GM12892 (cell line): Measurements from ENCODE around the gene ST8SIA2.

ENCODE experiments used
- DNase-seq: peaks from one replicate; pipeline ENCODE4 v3.0.0; 2011; ENCODE audit not compliant: insufficient read length
- FAIRE-seq: peaks from 2 replicates; lab custom pipeline; 2011; peaks lifted over from hg19 to GRCh38; lab: Jason Lieb, UNC
- POLR2A ChIP-seq: IDR thresholded peaks from 2 replicates; pipeline ENCODE4 v1.6.1; 2011; ENCODE audit warnings: low read depth, low read length, control low read depth
- POLR2AphosphoS5 ChIP-seq: IDR thresholded peaks from 2 replicates; pipeline ENCODE4 v1.6.1; 2011; ENCODE audit warnings: low read depth, low read length, control low read depth
- TAF1 ChIP-seq: IDR thresholded peaks from 2 replicates; pipeline ENCODE4 v1.6.1; 2011; ENCODE audit warnings: low read depth, mild to moderate bottlenecking, control low read depth, low read length, borderline replicate concordance

The ST8SIA2 gene

DNA sequence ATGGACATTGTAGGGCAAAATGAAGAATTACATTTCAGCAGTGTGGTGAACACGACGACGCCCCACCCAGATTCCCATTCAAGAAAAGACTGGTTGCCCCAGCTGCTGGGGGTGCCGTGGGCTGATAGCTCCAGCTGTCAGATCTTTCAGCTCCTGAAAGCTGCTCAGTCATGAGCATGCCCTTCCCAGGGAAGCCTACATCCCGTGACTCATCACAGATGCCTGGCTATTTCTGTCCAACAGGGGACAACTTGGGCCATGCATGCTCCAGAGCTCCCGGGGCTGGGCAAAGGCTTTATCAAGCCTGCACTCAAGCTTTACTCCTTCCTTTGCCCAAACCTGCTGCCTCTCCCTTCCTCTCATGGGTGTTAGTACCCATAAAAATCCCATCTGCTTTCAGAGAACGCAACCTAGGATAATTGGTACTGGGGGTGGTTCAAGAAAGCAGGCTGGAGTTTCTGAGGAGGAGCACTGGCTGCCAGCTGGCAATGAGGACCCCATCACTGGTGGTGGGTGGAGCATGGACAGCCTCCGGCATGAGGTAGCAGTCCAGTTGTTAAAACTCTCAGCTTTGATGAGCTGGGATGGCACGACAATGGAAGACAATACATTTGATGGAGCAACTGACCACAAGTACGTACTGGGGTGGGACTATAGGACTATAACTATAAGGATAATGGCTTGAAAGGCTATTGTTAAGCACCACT, 16.4 kb upstream of the ST8SIA2 start:
- TF ChIP-seq POLR2AphosphoS5 (no peak), POLR2A (no peak), TAF1 (no peak)
- no peak for DNase-seq
- FAIRE-seq, result no peak

DNA sequence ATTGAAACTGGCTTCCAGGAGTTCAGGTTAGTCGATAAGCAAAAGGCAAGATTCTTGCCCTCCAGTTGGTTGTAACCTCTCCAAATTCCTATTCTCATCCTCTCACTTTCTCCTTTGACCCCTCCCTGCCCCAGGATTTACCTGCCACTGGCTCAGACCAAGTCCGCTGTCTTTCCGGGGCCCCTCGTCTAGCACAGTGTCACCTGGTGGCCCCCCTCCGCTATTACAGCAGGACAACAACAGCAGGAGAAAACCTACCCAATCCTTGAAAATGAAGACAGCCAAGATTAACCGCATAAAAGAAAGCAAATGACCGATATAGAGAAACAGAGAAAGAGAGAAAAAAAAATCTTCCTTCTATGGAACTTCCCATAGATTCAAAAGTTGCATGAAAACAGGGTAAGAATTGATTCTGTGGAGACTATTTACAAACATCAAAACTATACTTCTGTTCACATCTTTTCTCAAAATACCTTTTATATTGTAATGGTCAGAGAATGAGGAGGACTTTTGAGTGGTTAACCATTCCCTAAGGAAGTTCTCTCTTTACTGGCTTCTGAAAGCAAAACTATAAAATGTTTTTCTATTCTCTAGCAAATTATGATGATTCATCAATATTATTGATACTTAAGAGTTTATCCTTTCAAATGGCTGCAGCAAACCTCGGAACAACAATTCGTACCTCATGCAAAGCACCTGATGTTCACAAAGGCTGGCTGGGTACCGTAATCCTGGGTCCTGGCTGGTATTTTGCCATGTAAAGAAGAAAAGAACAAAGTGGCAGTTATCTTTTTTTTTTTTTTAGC, 10.0 kb upstream of the ST8SIA2 start:
- no peak for DNase-seq
- FAIRE-seq, result no peak

DNA sequence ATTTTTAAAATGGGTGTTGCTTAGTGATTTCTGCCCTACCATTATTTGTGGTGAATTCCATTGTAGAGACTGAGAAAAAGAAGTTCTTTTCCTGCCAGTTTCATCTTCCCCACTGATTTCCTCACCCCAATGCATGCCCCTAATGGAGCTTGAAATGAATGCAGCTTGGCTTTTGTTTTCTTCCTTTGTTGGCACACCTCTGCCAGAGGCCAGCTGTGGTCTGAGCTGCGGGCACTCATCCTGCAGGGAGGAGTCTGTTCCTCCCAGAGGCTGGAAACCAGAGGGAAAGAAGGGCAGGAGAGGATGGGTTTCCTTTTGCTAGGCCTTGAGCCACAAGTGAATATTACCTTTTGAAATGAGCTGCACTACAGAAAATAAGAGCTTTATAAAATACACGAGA, 9.3 kb upstream of the ST8SIA2 start:
- DNase-seq, result no peak
- TF ChIP-seq POLR2A (no peak), TAF1 (no peak), POLR2AphosphoS5 (no peak)
- no peak for FAIRE-seq

More for the DNA sequence above, 10.0 kb upstream of the ST8SIA2 start:
- TF ChIP-seq POLR2AphosphoS5 (no peak), POLR2A (no peak), TAF1 (no peak)

DNA sequence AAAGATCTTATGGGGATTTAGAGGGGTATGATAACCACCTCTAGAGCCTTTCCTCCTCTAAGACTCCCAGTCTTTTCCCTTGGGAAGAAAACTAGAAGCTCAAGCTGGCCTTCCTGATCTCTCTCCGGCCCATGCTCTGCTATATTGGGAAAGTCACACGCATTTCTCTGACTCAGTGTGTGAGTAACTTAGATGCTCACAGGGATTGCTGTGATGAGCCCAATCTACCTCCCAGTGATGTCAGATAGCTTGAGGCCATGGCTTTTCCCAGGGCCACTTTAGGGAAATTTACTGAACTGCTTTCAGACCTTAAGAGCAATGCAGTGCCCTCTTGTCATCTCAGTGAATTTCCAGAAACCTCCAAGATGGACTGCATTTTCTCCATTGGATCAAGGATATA, 8.6 kb upstream of the ST8SIA2 start:
- DNase-seq, result no peak
- FAIRE-seq, result no peak
- no peak for TF ChIP-seq POLR2A
- TF ChIP-seq POLR2AphosphoS5, result no peak
- no peak for TF ChIP-seq TAF1

DNA sequence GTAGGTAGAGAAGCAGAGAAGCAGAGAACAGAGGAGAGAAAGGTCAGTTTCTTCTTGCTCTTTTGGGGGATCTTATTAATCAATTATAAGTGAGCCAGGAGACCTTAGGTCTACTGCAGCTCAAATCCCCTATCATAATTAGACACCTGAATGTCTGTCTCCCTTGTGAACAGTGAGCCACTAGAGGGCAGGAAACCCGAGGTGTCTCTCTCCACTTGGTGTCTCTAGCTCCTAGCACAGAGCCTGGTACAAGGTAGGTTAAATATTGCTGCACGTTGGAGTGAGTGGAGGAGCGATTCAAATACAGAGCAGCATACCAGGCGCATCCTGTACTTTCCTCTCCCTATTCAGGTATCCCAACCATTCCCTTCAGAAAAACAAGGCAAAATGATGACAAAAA, 2.0 kb upstream of the ST8SIA2 start:
- DNase-seq, result no peak
- peak; percentile 36 for FAIRE-seq
- TF ChIP-seq TAF1 (no peak), POLR2A (no peak), POLR2AphosphoS5 (no peak)

DNA sequence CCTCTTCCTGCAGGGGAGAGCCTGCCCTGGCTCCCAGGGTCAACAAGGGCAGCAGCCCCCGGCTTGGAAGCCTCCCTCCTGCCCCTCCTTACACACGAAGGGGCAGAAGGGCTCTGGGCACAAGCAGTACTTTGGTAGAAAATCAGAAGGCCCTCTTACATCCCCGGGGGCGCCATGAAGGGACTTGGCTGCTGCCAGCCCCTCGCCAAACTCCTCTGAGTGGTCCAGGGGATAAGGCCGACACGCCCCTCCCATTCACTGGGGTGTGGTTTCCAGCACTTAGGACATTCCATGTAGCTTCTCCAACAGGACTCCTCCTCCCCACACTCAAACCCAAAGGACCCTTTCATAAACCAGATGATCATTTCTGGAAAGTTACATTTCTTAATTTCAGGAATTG, 1.2 kb upstream of the ST8SIA2 start:
- TF ChIP-seq TAF1 (no peak), POLR2A (no peak), POLR2AphosphoS5 (no peak)
- FAIRE-seq (no peak), DNase-seq (no peak)

DNA sequence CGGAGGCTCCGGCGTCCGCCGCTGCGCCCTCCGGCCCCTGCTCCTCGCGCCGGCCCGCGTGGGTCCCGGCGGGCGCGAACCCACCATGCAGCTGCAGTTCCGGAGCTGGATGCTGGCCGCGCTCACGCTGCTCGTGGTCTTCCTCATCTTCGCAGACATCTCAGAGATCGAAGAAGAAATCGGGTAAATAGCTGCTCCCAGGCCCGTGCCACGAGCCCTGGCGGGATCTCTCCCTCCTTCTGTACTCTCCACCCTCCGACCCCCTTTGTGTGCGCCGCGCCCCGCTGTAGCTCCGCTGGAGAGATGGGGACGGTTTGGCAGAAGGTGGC, 263 bp downstream of the ST8SIA2 start:
- DNase-seq (no peak), FAIRE-seq (no peak)
- TF ChIP-seq POLR2AphosphoS5 (no peak), TAF1 (no peak), POLR2A (no peak)

DNA sequence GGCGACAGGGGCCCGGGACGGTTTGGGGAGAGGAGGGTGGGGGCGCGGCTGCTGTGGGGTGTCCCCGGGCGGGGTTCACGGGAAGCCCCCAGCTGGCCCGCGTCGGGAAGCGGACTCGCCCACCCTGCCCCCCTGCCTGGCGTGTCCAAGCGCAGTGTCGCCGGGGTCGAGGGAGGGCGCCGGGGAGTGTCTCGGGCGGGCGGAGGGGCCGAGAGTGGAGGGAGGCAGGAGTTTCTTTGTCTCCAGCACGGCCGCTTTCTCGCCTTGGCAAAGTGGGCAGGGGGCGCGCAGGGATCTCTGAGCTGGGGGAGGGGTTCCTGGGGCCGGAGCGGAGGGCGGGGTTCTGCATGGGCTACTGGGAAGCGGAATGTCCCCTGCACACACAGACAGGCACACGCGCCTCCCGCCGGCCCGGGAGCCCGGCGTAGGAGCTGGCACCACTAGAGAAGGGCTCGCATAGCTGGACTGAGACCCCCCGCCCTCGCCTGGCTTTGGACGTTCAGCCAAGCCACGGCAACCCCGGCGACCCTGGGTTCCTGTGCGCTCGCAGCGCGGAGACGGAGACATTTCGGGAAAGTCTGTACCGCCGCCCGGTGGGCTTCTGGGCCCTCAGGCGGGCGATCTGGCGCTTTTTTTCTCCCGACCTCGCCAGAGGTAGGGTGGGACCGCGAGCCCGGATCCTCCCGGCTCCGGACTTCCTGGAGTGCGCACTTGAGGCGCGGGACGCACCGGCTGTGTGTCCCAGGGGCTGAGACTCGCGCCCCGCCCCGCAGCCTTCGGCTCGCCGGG, 822 bp downstream of the ST8SIA2 start:
- FAIRE-seq (no peak), DNase-seq (no peak)
- TF ChIP-seq POLR2A (no peak), TAF1 (no peak), POLR2AphosphoS5 (no peak)

DNA sequence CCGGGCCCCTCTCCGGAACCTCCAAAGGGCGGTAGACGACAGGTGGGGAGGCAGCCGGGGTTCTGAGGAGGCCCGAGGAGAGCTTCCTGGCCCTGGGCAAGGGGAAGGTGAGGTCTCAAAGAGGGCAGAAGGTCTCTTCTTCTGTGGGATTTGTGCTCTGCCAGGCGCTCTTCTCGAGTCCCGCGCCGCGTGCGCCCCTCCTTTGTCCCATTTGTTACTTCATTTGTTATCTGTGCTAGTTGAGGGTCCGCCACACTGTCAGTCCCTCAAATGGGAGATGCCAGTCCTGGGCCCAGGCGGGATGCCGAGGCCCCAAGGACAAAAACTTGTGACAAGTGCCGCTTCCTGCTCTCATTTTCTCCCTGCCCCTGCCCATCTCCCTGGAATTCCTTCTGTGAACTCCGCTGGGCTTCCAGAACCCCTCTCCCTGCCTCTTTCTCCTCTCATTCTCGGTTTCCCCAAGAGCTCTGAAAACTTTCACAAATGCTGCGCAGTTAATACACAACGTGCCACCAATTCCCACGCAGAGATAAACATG, 1.5 kb downstream of the ST8SIA2 start:
- FAIRE-seq, result no peak
- DNase-seq, result no peak
- TF ChIP-seq TAF1, result no peak
- TF ChIP-seq POLR2A, result no peak
- no peak for TF ChIP-seq POLR2AphosphoS5

DNA sequence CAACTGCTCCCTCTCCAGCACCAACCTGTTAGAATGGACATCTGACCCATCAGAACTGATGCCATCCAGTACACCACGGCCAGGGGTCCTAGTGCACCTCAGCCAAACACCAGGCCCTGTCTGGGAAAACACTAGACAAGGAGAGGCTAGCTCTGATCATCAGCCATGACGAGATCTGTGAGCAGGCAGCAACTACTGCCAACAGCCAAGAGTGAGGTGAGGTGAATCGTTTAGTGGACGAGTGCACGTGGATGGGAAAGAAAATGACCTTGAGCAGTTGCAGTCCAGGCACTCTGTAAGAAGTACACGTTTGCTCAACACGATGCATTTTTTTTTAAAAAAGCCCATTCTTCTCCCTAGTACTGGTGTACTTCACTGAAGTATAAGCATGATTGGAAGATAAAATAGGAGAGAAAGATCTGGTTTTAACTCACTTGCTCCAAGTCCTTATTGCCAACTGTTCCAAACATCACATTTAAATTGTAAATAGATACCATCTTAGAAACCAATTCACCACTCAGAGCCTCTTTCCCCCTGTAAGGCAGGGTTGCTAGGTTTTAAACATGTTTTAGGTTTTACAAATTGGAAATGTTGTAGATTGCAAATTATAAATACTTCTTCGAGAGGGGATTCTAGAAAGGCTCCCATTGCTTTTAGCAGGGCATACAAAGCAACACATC, 5.7 kb downstream of the ST8SIA2 start:
- FAIRE-seq (no peak), DNase-seq (no peak)
- TF ChIP-seq TAF1 (no peak), POLR2A (no peak), POLR2AphosphoS5 (no peak)

DNA sequence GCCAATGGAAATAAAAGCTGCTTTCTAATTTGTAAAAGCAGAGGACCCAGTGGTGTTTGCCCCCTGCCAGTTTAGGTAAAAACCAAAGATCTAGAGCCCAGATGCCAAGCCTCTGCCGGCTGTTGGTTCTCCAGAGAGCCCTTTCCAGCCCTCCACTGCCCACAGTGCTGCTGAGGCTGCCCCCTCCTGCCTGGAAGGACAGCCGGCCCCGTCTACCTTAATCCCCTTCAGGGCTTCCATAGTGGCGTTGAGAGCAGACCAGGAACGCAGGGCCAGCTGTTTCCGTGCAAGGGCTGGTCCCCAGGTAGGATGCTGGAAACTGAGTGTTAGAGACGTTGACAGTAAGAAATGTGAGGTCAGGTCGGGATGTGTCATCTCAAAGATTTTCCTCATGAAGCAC, 6.9 kb downstream of the ST8SIA2 start:
- no peak for FAIRE-seq
- DNase-seq, result no peak
- TF ChIP-seq POLR2AphosphoS5, result no peak
- TF ChIP-seq TAF1, result no peak
- no peak for TF ChIP-seq POLR2A
